Measurements from ENCODE around the gene CYP4F3. TPM values are rescaled to one million over a fixed set of nuclear protein-coding genes. Genes with fewer than 3 reads are reported as not detected.

CYP4F3 gene
- total RNA-seq, 4 donors from 2014 or later: 6.3 to 9.7 (median 8.4) TPM

DNA sequence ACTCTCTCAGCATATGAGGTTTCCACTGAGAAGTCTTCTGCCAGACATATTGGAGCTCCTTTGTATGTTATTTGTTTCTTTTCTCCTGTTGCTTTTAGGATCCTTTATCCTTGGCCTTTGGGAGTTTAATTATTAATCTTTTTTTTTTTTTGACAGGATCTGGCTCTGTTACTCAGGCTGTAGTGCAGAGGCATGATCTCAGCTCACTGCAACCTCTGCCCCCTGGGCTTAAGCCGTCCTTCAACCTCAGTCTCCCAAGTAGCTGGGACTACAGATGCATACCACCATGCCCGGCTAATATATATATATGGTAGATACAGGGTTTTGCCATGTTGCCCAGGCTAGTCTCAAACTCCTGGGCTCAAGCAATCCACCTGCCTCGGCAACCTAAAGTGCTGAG lies 6.6 kb upstream of the CYP4F3 start:
- 69 to 74% methylated on average over 3 of the region's 3 CpGs for WGBS, 2 donors
- intact Hi-C loops (cut with DNase I; ENCODE audit: low total_unique reads): no loop called here
- no peak for TF ChIP-seq POLR2A (IDR thresholded peaks at IDR 0.05)

DNA sequence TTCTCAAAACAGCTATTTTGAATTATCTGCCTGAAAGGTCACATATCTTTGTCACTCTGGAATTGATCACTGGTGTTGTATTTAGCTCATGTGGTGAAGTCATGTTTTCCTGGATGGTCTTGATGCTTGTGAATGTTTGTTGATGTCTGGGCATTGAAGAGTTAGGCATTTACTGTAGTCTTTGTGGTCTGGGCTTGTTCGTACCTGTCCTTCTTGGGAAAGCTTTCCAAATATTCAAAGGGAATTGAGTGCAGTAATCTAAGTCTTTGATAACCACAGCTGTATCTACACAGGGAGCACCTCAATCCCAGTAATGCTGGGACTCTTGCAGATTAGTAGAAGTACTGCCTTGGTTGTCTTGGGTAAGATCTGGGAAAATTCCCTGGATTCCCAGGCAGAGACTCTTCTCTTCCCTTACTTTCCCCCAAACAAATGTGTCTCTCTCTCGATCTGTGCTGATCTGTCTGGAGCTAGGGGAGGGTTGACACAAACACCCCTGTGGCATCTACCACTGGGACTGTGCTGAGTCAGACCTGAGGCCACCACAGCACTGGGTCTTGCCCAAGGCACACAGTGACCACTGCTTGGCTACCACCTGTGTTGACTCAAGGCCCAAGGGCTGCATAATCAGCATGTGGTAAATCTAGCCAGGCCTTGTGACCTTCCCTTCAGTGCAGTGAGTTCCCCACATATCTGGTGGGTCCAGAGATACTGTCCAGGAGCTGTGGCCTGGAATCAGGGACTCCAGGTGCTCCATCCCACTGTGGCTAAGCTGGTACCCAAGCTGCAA lies 5.5 kb upstream of the CYP4F3 start:
- intact Hi-C loops (cut with DNase I; ENCODE audit: low total_unique reads): no loop called here
- TF ChIP-seq POLR2A (IDR thresholded peaks at IDR 0.05): no peak
- TF ChIP-seq, protein P1, sequence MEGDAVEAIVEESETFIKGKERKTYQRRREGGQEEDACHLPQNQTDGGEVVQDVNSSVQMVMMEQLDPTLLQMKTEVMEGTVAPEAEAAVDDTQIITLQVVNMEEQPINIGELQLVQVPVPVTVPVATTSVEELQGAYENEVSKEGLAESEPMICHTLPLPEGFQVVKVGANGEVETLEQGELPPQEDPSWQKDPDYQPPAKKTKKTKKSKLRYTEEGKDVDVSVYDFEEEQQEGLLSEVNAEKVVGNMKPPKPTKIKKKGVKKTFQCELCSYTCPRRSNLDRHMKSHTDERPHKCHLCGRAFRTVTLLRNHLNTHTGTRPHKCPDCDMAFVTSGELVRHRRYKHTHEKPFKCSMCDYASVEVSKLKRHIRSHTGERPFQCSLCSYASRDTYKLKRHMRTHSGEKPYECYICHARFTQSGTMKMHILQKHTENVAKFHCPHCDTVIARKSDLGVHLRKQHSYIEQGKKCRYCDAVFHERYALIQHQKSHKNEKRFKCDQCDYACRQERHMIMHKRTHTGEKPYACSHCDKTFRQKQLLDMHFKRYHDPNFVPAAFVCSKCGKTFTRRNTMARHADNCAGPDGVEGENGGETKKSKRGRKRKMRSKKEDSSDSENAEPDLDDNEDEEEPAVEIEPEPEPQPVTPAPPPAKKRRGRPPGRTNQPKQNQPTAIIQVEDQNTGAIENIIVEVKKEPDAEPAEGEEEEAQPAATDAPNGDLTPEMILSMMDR (IDR thresholded peaks at IDR 0.05): no peak
- H3K4me3 ChIP-seq (ENCODE audit: low read depth, poor library complexity, severe bottlenecking): no peak overlapping the region
- WGBS, 2 donors: 53 to 55% methylated on average over 2 of the region's 2 CpGs
- DNase-seq (ENCODE audit: low spot score in 2 of 2): no peak

More for the DNA sequence above, 6.6 kb upstream of the CYP4F3 start:
- no peak for DNase-seq (ENCODE audit: low spot score in 2 of 2)
- no peak overlapping the region for H3K4me3 ChIP-seq (ENCODE audit: low read depth, poor library complexity, severe bottlenecking)

DNA sequence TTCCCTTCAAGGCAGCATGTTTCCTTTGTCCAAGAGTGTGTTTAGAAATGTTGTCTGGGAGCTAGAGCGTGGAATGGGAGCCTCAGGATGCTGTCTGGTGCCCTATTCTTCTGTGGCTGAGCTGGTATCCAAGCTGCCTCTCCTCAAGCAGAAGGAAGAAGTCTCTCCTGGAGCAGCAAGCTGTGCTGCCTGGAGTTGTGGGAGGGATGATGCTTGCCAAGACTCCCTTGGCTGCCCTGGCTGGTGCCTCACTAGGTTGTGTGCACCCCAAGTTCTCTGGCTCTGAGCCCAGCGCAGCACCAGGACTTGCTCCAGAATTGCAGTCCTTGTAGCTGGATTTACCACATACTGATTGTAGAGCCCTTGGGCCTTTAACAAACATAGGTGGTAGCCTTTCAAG lies 4.7 kb upstream of the CYP4F3 start:
- no peak for DNase-seq (ENCODE audit: low spot score in 2 of 2)
- intact Hi-C loops (cut with DNase I; ENCODE audit: low total_unique reads): no loop called here
- WGBS, 2 donors: 79 to 87% methylated on average over 2 of the region's 2 CpGs
- no peak for TF ChIP-seq POLR2A (IDR thresholded peaks at IDR 0.05)
- TF ChIP-seq, protein P1 (IDR thresholded peaks at IDR 0.05): no peak
- no peak overlapping the region for H3K4me3 ChIP-seq (ENCODE audit: low read depth, poor library complexity, severe bottlenecking)

DNA sequence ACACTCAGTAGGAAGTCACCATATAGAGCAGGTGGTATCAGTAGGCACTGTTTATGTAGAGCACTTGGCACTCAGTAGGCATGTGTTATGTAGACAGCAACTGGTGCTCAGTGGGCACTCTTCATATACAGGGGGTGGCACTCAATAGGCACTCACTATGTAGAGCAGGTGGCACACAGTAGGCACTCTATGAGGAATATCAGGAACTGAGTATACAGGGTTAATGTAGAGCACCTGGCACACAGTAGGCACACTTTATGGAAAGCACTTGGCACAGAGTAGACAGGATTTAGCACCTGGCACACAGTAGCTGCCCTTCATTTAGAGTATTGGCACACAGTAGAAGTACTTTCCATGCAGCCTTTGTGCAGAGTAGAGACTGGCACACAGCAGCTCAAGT lies 1.1 kb upstream of the CYP4F3 start:
- intact Hi-C loops (cut with DNase I; ENCODE audit: low total_unique reads): no loop called here
- H3K4me3 ChIP-seq (ENCODE audit: low read depth, poor library complexity, severe bottlenecking): no peak overlapping the region
- TF ChIP-seq, protein P1 (IDR thresholded peaks at IDR 0.05): no peak
- no peak for TF ChIP-seq POLR2A (IDR thresholded peaks at IDR 0.05)
- no peak for DNase-seq (ENCODE audit: low spot score in 2 of 2)

DNA sequence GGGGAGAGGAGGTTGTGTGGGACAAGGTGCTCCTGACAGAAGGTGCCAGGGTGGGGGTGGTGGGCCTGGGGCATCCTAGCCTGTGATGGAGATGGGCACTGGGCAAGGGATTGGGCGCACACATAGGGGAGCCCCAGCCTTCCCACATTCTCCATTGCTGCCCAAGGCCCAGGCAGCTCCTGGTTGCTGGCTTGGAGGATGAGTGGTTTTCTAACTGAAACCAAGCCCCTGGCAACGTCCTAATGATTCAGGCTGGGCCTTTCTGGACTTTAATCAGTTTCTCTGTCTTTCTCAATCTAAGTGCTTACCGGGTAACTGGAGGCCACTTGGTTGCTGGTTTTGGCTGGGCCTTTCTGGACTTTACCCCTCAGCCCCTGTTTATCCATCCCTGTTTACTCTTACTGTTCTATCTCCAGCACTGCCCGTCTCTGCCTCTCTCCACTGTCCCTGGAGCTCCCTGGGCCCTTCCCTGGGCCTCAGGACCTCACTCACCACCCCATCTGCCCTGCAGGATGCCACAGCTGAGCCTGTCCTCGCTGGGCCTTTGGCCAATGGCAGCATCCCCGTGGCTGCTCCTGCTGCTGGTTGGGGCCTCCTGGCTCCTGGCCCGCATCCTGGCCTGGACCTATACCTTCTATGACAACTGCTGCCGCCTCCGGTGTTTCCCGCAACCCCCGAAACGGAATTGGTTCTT lies 354 bp downstream of the CYP4F3 start:
- WGBS, 2 donors: 62% methylated on average over 12 of the region's 12 CpGs
- intact Hi-C loops (cut with DNase I; ENCODE audit: low total_unique reads): no loop called here
- no peak for TF ChIP-seq POLR2A (IDR thresholded peaks at IDR 0.05)
- TF ChIP-seq, protein P1 (IDR thresholded peaks at IDR 0.05): no peak
- no peak overlapping the region for H3K4me3 ChIP-seq (ENCODE audit: low read depth, poor library complexity, severe bottlenecking)
- DNase-seq (ENCODE audit: low spot score in 2 of 2): no peak

DNA sequence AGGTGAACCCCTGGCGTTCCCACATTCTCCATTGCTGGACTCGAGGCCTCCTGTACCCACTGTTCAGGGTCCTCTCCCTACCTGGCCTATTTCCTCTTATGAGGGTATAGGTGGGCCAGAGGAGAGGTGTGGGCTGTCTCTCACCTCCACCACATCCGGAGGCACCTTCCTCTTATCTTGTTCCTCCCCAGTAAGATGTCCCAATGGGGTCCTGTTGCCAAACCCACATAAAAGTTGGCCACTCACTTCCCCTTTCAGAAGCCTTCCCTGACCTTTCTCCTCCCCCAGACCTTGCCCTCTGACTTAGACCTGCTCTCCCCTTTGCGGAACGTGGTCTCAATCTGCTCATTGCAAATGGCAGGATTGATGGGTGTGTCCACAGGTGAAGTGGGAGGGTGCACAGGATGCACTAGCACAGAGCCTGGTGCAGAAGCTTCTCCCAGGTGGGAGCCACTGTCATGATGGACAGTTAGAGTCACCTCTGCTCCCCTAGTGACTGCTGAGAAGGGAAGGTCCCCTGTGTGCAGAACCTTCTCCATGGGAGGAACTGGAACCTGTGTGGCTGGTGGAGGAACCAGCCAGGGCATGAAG lies 1.3 kb downstream of the CYP4F3 start:
- DNase-seq (ENCODE audit: low spot score in 2 of 2): no peak
- no peak overlapping the region for H3K4me3 ChIP-seq (ENCODE audit: low read depth, poor library complexity, severe bottlenecking)
- WGBS, 2 donors: 74 to 76% methylated on average over 5 of the region's 5 CpGs

More for the DNA sequence above, 1.3 kb downstream of the CYP4F3 start:
- TF ChIP-seq, protein P1 (IDR thresholded peaks at IDR 0.05): no peak
- no peak for TF ChIP-seq POLR2A (IDR thresholded peaks at IDR 0.05)
- intact Hi-C loops (cut with DNase I; ENCODE audit: low total_unique reads): no loop called here

Measured in lower leg skin (tissue), 4 donors.